ENCODE data around the gene ADAMTS12. TPM values are rescaled to one million over a fixed set of nuclear protein-coding genes. Genes with fewer than 3 reads are reported as not detected.

ADAMTS12 gene
- total RNA-seq, 3 donors from 2014 or later (not counting 1 experiment from before 2014, with no cell fraction given): not detected

GRCh38 chr5:33827018-33827707, 64.6 kb downstream of the ADAMTS12 start:
- Histone ChIP-seq H3K27ac (ENCODE audit: low read length) (no peak overlapping the region), H3K36me3 (ENCODE audit: control insufficient read depth, insufficient read depth, low read length) (no peaks in the 10 kb centered on the region), H3K4me1 (ENCODE audit: control insufficient read depth, insufficient read depth, low read length) (no peaks in the 10 kb centered on the region), H3K27me3 (ENCODE audit: control insufficient read depth, insufficient read depth, low read length) (no peaks in the 10 kb centered on the region), H3K9me3 (ENCODE audit: control insufficient read depth, insufficient read depth, low read length) (no peaks in the 10 kb centered on the region), H3K4me3 (ENCODE audit: low read length) (no peak overlapping the region)
- Mint-ChIP-seq H3K9me3 (peaks cover 0 to 2% of the 10 kb centered on the region in 2 donors), H3K4me1 (no peaks in the 10 kb centered on the region), H3K4me3 (no peak overlapping the region), H3K27ac (no peak overlapping the region), H3K27me3 (ENCODE audit: low read depth in 2 of 2) (peaks cover 0 to 2% of the 10 kb centered on the region in 2 donors), H3K36me3 (peaks cover 2% of the 10 kb centered on the region)
- 84% methylated on average over 5 of the region's 7 CpGs for WGBS (ENCODE audit: insufficient coverage)
- no peak for DNase-seq
- intact Hi-C loops (cut with micrococcal nuclease): no loop called here
- no peak for ATAC-seq
- no peak for TF ChIP-seq CTCF (IDR thresholded peaks at IDR 0.05)

- WGBS (ENCODE audit: insufficient coverage): 77% methylated on average over 4 of the region's 4 CpGs
- Histone ChIP-seq H3K4me1 (ENCODE audit: control insufficient read depth, insufficient read depth, low read length) (no peaks in the 10 kb centered on the region), H3K27me3 (ENCODE audit: control insufficient read depth, insufficient read depth, low read length) (peaks cover 2% of the 10 kb centered on the region), H3K9me3 (ENCODE audit: control insufficient read depth, insufficient read depth, low read length) (no peaks in the 10 kb centered on the region), H3K4me3 (ENCODE audit: low read length) (no peak overlapping the region), H3K36me3 (ENCODE audit: control insufficient read depth, insufficient read depth, low read length) (no peaks in the 10 kb centered on the region), H3K27ac (ENCODE audit: low read length) (no peak overlapping the region)
- no peak for TF ChIP-seq CTCF (IDR thresholded peaks at IDR 0.05)
- peaks cover 13% of the 10 kb centered on the region for H3K36me3 Mint-ChIP-seq
- intact Hi-C loops (cut with micrococcal nuclease): no loop called here
- H3K4me1 Mint-ChIP-seq: no peaks in the 10 kb centered on the region
- no peak overlapping the region for H3K4me3 Mint-ChIP-seq
- DNase-seq (no peak), ATAC-seq (no peak)
- no peak overlapping the region for H3K27ac Mint-ChIP-seq
- H3K27me3 Mint-ChIP-seq (ENCODE audit: low read depth in 2 of 2): peaks cover 0 to 11% of the 10 kb centered on the region in 2 donors
- peaks cover 0 to 4% of the 10 kb centered on the region in 2 donors for H3K9me3 Mint-ChIP-seq
Measured at GRCh38 chr5:33824516-33825195, 67.1 kb downstream of the ADAMTS12 start.

GRCh38 chr5:33817301-33817700, 74.5 kb downstream of the ADAMTS12 start:
- no peak overlapping the region for H3K27ac Mint-ChIP-seq
- peaks cover 0 to 5% of the 10 kb centered on the region in 2 donors for H3K9me3 Mint-ChIP-seq
- peaks cover 2% of the 10 kb centered on the region for H3K27me3 ChIP-seq (ENCODE audit: control insufficient read depth, insufficient read depth, low read length)
- peaks cover 0 to 10% of the 10 kb centered on the region in 2 donors for H3K27me3 Mint-ChIP-seq (ENCODE audit: low read depth in 2 of 2)
- H3K4me1 Mint-ChIP-seq: no peaks in the 10 kb centered on the region
- no peaks in the 10 kb centered on the region for H3K9me3 ChIP-seq (ENCODE audit: control insufficient read depth, insufficient read depth, low read length)
- H3K4me3 Mint-ChIP-seq: no peak overlapping the region
- DNase-seq (no peak), ATAC-seq (no peak)
- no peak overlapping the region for H3K27ac ChIP-seq (ENCODE audit: low read length)
- H3K4me3 ChIP-seq (ENCODE audit: low read length): no peak overlapping the region
- H3K36me3 ChIP-seq (ENCODE audit: control insufficient read depth, insufficient read depth, low read length): no peaks in the 10 kb centered on the region
- intact Hi-C loops (cut with micrococcal nuclease): no loop called here
- H3K36me3 Mint-ChIP-seq: peaks cover 15% of the 10 kb centered on the region
- TF ChIP-seq CTCF (IDR thresholded peaks at IDR 0.05): no peak
- H3K4me1 ChIP-seq (ENCODE audit: control insufficient read depth, insufficient read depth, low read length): no peaks in the 10 kb centered on the region
